HepG2 (cell line): ENCODE measurements around the gene PET100. TPM values are rescaled to one million over a fixed set of nuclear protein-coding genes. Genes with fewer than 3 reads are reported as not detected.

Source experiments
- ATAC-seq: fragments of 200-7000 bp; cut with Tn5 transposase; 3 replicates; pipeline ENCODE4 v1.9.1; 2020; ENCODE audit warnings: mild to moderate bottlenecking, moderate library complexity
- BruUV-seq: library from RNA; stranded (reverse); fragments of 400-500 nt; replicated peaks from 2 replicates; lab custom pipeline; 2021; lab: Mats Ljungman, UMichigan
- CTCF ChIA-PET: fragments of 300-600 bp; formaldehyde crosslinking; extraction: SDS; loops from one replicate; lab custom pipeline; 2021; ENCODE audit warnings: low total read pairs, inconsistent platforms, low intra/inter-chr PET ratio; lab: Yijun Ruan, JAX
- POLR2A ChIA-PET: fragments of 350-600 bp; sonication (Branson Sonifier 250); formaldehyde crosslinking; loops from one replicate; lab custom pipeline; 2020; ENCODE audit warnings: antibody characterized with exemption, inconsistent platforms; lab: Yijun Ruan, JAX
- DNase-seq: peaks from one replicate; pipeline ENCODE4 v3.0.0-alpha.2; 2015; ENCODE audit warnings: low spot score
- FAIRE-seq: peaks from 3 replicates; lab custom pipeline; 2011; peaks lifted over from hg19 to GRCh38; lab: Jason Lieb, UNC
- H2AFZ ChIP-seq: one replicate; pipeline ENCODE4 v1.6.1; 2011; ENCODE audit warnings: low read length, inconsistent platforms
- H3K27ac ChIP-seq: fragments of 300-600 bp; 3 replicates; pipeline ENCODE4 v1.8.0; 2011; ENCODE audit warnings: mixed run types, mild to moderate bottlenecking, mixed read lengths, low read length, inconsistent platforms; ENCODE audit not compliant: insufficient read depth; ENCODE audit errors: extremely low read length
- H3K27me3 ChIP-seq, 2 experiments: fragments of 200-600 bp in 1 of 2; 2 replicates in 1 of 2; 3 replicates in 1 of 2; pipeline versions ENCODE4 v1.6.0 to v1.8.0; 2011; ENCODE audit warnings: low read length in 2 of 2, mild to moderate bottlenecking in 2 of 2, moderate library complexity in 2 of 2, inconsistent platforms in 1 of 2; ENCODE audit not compliant: insufficient read depth in 2 of 2, control insufficient read depth in 1 of 2
- H3K36me3 ChIP-seq, 2 experiments: fragments of 200-600 bp in 1 of 2; replicated peaks in 1 of 2; 2 replicates in 1 of 2; 3 replicates in 1 of 2; pipeline versions ENCODE4 v1.5.1 to v1.8.0; 2011; ENCODE audit warnings: low read length in 2 of 2, inconsistent platforms in 1 of 2; ENCODE audit not compliant: insufficient read depth in 2 of 2, control insufficient read depth in 1 of 2
- H3K4me1 ChIP-seq: 2 replicates; pipeline ENCODE4 v1.5.1; 2012; ENCODE audit warnings: low read length, inconsistent platforms; ENCODE audit not compliant: insufficient read depth
- H3K4me2 ChIP-seq: 2 replicates; pipeline ENCODE4 v1.6.0; 2011; ENCODE audit warnings: low read depth, low read length, inconsistent platforms
- H3K4me3 ChIP-seq, 3 experiments: fragments of 200-600 bp in 1 of 3; sonication (generic), shearing (Covaris generic) in 1 of 3; replicated peaks in 1 of 3; 2 replicates each; pipeline ENCODE4 v1.5.1; 2011 to 2016; ENCODE audit warnings: low read length in 3 of 3, inconsistent platforms in 2 of 3, low read depth in 2 of 3, mild to moderate bottlenecking in 2 of 3, control low read depth in 1 of 3, mixed read lengths in 1 of 3; ENCODE audit not compliant: insufficient read depth in 1 of 3
- H3K79me2 ChIP-seq: one replicate; pipeline ENCODE4 v1.6.1; 2011; ENCODE audit warnings: low read length, inconsistent platforms; ENCODE audit not compliant: insufficient read depth
- H3K9ac ChIP-seq: 2 replicates; pipeline ENCODE4 v1.6.0; 2011; ENCODE audit warnings: mild to moderate bottlenecking, low read depth, low read length, inconsistent platforms; ENCODE audit not compliant: insufficient read depth
- H3K9me3 ChIP-seq: 2 replicates; pipeline ENCODE4 v1.5.1; 2012; ENCODE audit warnings: mild to moderate bottlenecking, low read length
- H4K20me1 ChIP-seq: 2 replicates; pipeline ENCODE4 v1.6.0; 2011; ENCODE audit warnings: inconsistent platforms, mild to moderate bottlenecking, low read length, moderate library complexity; ENCODE audit not compliant: insufficient read depth
- AGO2 ChIP-seq: fragments of 200-400 bp; formaldehyde crosslinking; optimal IDR thresholded peaks from 2 replicates; pipeline ENCODE3; 2017; ENCODE audit warnings: mild to moderate bottlenecking, low read depth, low read length, moderate library complexity
- MED8 ChIP-seq: sonication (generic); formaldehyde crosslinking; IDR thresholded peaks from 2 replicates; pipeline ENCODE4 v1.8.1; 2023; ENCODE audit warnings: mild to moderate bottlenecking, missing genetic modification reagents; ENCODE audit not compliant: insufficient replicate concordance
- NONO ChIP-seq, 2 experiments: fragments of 450-650 bp in 1 of 2; sonication (generic) in 1 of 2; formaldehyde crosslinking in 1 of 2; IDR thresholded peaks in 1 of 2; conservative IDR thresholded peaks in 1 of 2; 2 replicates each; pipeline versions ENCODE4 v1.6.1 to v1.8.0; 2017 to 2022; ENCODE audit warnings: mild to moderate bottlenecking in 1 of 2, missing genetic modification reagents in 1 of 2, moderate library complexity in 1 of 2
- RBFOX2 ChIP-seq: fragments of 200-400 bp; formaldehyde crosslinking; IDR thresholded peaks from 2 replicates; pipeline ENCODE4 v1.6.1; 2017; ENCODE audit warnings: low read depth, mild to moderate bottlenecking, low read length
- RFX1 ChIP-seq: fragments of 450-650 bp; IDR thresholded peaks from 2 replicates; pipeline ENCODE4 v1.6.1; 2017
- WGBS: methylation state at CpG from one replicate; pipeline ENCODE4 v1.1.6; 2017; ENCODE audit warnings: low lambda C conversion rate; 5-methylcytosine and 5-hydroxymethylcytosine counted together
- in situ Hi-C: cut with HindIII; loops from 2 replicates; pipeline ENCODE4 v1.10.0; 2017; ENCODE audit warnings: low pct_unique_long_range_greater_than_20kb; ENCODE audit not compliant: extremely low pct_ligation_motif_present
- intact Hi-C: fragments of 100-400 bp; cut with micrococcal nuclease; formaldehyde crosslinking; loops from one replicate; pipeline ENCODE4 v1.10.0; 2022; ENCODE audit not compliant: unreplicated experiment
- polyA plus RNA-seq, 8 experiments: library from polyadenylated mRNA; depleted of rRNA in 3 of 8; stranded (reverse) in 7 of 8; unstranded in 1 of 8; fragments of >200 nt; fragmentation: Illumina TruSeq in 4 of 8; extraction: Trizol in 4 of 8; gene quantifications; 2 replicates each; pipeline versions ENCODE4 v1.2.1 to v1.2.3, GENCODE V29; 2011 to 2016; ENCODE audit warnings: low read depth in 4 of 8, missing spikeins in 1 of 8, mixed read lengths in 1 of 8; ENCODE audit not compliant: insufficient read depth in 1 of 8
- total RNA-seq, 5 experiments: library from RNA; depleted of rRNA; stranded (reverse); fragments of >200 nt; fragmentation: Illumina TruSeq; extraction: Trizol; gene quantifications; 2 replicates each; pipeline ENCODE4 v1.2.3, GENCODE V29; 2016; ENCODE audit warnings: low read depth in 1 of 5

Gene PET100
- total and polyA plus RNA-seq, 2 of the 13 experiments (the other 11 are each of a cell fraction or from before 2014, with no cell fraction given): 22.3 to 66.5 TPM

DNA sequence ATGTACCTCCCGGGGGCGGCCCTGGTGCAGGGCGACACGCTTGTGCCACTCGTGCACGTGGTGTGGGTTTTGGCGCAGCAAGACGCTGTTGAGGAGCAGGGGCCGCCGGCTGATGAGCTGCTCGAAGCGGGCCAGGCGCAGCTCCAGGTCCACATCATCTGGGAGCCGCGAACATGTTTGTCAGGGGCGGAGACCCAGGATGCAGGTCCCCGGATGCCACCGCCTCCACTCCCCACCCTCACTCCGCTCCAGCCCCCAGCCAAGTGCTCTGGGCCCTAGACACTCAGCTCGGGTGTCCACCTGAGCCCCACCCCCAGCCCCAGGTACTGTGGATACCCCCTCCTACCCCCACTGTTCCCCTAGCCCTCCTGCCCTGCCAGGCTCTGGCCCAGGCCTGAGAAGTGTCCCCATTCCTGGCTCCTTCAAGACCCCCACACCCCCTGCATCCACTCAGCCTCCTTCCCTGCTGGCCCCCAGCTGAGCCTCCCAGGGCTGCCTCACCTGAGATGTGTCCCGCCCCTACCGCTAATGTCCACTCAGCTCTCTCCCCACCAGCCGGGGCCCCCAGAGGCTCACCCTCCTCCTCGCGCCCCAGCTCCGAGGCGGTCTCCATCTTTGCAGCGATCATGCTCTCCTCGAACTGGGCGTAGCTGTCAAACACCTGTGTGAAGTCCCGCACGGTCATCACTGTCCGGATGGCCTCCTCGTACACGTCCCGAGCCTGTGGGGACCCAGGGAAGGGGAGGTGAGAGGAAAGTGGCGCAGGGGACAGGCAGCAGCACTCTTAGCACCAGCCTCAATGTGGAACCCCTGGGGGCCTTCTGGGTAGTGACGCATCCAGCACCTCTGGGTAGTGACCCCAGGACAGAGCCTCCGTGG is 5.6 kb upstream of the PET100 start:
- POLR2A ChIA-PET: interaction anchor here (1.4 kb wide), 1 partner anchor 9 kb away, joined by 4 read pairs; the partner anchor contains the start of gene PCP2
- Histone ChIP-seq H2AFZ (no peak overlapping the region), H3K27me3 (no peaks in the 10 kb centered on the region; a peak in 2 of 5 replicates), H3K9me3 (no peaks in the 10 kb centered on the region), H3K27ac (no peak overlapping the region), H3K36me3 (peaks cover 21 to 60% of the 10 kb centered on the region in 2 experiments), H3K4me3 (no peak overlapping the region), H3K79me2 (peaks cover 22% of the 10 kb centered on the region), H3K4me1 (peaks cover 13% of the 10 kb centered on the region), H3K4me2 (no peak overlapping the region), H4K20me1 (no peaks in the 10 kb centered on the region), H3K9ac (no peak overlapping the region)
- DNase-seq (no peak), FAIRE-seq (no peak), ATAC-seq (no peak)
- over 99% methylated on average over 26 of the region's 39 CpGs for WGBS
- TF ChIP-seq RFX1: no peak
- peak; percentile 33; the same call in 1 of the 2 replicates for TF ChIP-seq RBFOX2
- no TSS peak for BruUV-seq
- intact Hi-C loops (no loop called here), in situ Hi-C loops (no loop called here)
- CTCF ChIA-PET: no interaction called here

DNA sequence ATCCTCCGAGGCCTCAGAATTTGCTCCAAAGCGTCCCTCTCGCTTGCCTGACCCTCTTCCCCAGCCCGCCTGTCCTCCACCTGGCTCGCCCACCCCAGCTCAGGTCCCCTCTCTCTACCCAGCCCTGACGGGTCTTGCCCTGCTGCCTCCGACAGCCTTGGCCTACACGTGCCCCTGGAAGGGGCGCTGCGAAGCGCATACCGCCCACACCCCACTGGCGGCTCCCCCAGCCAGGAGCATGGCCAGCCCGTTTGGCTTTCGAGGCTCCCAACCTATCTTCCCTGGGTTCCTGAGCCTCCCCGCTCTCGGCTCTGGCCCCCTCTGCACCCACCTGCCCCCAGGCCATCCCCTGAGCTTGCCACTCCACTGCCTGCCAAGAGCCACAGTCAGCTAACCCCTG is 4.8 kb upstream of the PET100 start:
- POLR2A ChIA-PET: no interaction called here

More for the DNA sequence above, 4.8 kb upstream of the PET100 start:
- no peaks in the 10 kb centered on the region for H3K9me3 ChIP-seq
- H2AFZ ChIP-seq: no peak overlapping the region
- H3K9ac ChIP-seq: no peak overlapping the region
- no TSS peak for BruUV-seq
- TF ChIP-seq RBFOX2: 0 out of 2 replicates have a peak, but pooled peaks have one; percentile 16
- TF ChIP-seq AGO2: peak; percentile 13
- no peak for TF ChIP-seq NONO (IDR thresholded peaks at IDR 0.05)
- TF ChIP-seq NONO (CRISPR knock-in tag; conservative IDR thresholded peaks at IDR 0.05): no peak
- TF ChIP-seq MED8 (CRISPR knock-in tag): no peak
- no peaks in the 10 kb centered on the region for H4K20me1 ChIP-seq
- no peak overlapping the region for H3K27ac ChIP-seq
- intact Hi-C loops (no loop called here), in situ Hi-C loops (no loop called here)
- H3K27me3 ChIP-seq: no peaks in the 10 kb centered on the region; a peak in 2 of 5 replicates
- FAIRE-seq (no peak), ATAC-seq (no peak), DNase-seq (no peak)
- no peak overlapping the region for H3K4me3 ChIP-seq
- WGBS: 92% methylated on average over 17 of the region's 17 CpGs
- H3K36me3 ChIP-seq: peaks cover 21 to 57% of the 10 kb centered on the region in 2 experiments
- peaks cover 28% of the 10 kb centered on the region for H3K79me2 ChIP-seq
- CTCF ChIA-PET: no interaction called here
- peaks cover 13% of the 10 kb centered on the region for H3K4me1 ChIP-seq
- H3K4me2 ChIP-seq: no peak overlapping the region
